NK-92 treated with Interleukin-12 subunit alpha and Interleukin-12 subunit beta, amount 100 ng/mL, for 24 hours (cell line): ENCODE results near the gene HGD.
"Not testable (repeated sequence)": the region's sequence is repeated elsewhere in the genome, so short reads cannot be mapped to it uniquely, and the experiment has no call there.

Experiments
- DNase-seq: peaks from one replicate; lab custom pipeline; 2025; lab: John Stamatoyannopoulos, UW

Gene HGD

DNA sequence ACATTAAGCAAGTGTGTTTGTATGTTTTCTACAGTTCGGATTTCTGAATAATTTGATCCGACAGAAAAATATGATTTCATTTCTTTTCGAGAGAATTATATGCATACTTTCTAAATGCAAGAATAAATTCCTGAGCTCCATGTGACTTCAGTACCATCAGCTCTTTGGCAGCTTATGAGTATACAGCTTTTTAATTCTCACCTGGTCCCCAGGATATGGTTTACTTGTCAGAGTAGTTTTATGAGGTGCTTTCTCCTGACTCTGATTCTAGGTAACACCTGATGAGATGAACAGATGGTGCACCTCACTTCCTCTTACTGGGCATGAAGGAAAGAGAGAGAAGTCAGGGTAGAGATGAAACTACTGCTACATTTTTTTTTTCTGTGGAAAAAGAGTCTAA is 3.1 kb downstream of the HGD start:
- no peak for DNase-seq

DNA sequence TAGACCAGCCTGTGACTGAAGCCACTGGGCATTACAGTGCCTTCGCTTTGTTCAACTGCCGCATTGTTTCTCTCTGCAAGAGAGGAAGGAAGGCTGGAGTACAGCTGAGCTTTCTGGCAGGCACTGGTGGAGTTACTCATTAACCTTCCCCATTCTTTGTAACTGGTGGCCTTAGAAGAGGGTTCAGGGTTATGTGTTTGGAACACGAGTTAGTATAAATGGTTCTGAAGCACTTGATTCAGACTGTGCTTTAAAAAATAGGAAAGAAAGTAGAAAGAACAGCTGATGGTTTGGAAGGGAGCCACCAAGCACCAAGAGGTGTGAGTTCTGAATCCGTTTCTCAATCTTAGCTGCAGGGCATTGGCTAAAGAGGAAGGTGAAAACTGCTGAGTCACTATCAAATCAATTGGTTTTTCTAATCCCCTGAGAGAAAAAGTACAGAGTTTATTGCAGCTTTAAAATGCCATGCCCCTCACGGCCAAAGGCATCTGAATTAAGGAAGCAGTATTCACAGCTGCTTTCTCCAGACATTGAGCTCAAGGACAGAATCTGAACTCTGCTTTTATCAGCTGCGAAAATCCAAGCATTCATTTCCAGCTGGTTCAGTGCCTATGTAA is 3.6 kb downstream of the HGD start:
- no peak for DNase-seq

DNA sequence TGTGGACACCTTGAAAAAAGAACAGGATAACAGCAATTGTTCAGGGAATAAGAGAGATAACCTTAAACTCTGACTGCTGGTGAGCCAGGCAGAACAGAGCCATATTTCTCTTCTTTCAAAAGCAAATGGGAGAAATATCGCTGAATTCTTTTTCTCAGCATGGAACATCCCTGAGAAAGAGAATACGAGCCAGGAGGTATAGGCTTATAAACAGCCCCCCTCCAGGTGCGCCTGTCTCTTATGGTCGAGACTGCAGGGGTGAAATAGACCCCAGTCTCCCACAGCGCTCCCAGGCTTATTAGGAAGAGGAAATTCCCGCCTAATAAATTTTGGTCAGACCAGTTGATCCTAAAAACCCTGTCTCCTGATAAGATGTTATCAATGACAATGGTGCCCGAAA is 4.8 kb downstream of the HGD start:
- DNase-seq, result not testable (repeated sequence)

DNA sequence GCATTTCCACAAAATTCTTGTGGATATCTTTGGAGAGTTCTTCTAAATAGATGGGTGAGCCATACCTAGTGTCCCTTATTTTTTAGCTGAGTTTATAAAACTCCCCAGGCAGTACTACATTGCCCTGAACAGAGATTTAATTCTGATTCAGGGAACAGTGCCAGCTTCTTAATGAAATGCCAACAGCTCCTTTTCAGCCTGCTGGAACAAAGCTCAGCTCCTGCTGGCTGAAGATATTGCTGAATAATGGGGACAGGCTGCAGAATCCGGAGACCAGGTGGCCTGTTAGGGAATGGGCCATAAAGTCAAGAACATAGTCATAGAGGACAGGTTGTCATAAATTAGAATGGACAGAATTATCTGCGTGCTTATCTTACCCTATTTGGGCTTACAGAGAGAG is 8.9 kb downstream of the HGD start:
- no peak for DNase-seq

DNA sequence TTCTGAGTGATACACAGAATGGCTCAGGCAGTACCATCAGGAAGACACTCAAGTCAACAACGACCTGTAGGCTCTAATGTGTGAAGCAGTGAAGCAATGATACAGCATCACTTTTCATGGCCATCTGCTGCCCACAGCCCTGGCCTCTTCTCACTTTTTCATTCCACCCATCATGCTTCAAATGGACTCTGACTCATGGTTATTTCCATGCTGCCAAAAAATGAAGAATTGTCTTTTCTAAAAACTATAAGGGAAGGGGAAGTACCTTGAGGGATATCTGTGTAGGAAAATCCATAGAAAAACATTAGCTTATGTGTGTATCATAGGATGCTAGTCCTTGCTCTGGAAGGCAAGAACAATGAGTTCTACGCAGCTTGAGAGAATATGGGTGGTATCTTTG is 11.5 kb downstream of the HGD start:
- no peak for DNase-seq

DNA sequence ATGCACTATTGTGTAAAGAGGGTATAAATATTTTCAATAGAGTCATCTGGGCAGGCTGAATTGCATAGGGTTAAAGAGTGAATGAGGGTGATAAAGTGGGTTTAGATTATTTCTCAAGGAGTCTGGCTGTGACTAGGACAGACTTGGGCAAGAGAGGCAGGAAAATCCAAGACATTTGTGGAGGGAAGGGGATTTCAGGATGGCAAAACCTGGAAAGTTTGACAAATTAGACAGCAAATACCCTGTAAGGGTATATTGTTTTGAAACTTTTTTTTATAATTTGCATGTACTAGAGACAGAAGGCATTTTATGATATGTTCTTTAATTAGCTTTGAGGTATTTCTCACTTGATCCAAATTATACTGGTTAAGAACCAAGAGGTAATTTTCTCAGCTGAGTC is 17.1 kb downstream of the HGD start:
- DNase-seq, result no peak

DNA sequence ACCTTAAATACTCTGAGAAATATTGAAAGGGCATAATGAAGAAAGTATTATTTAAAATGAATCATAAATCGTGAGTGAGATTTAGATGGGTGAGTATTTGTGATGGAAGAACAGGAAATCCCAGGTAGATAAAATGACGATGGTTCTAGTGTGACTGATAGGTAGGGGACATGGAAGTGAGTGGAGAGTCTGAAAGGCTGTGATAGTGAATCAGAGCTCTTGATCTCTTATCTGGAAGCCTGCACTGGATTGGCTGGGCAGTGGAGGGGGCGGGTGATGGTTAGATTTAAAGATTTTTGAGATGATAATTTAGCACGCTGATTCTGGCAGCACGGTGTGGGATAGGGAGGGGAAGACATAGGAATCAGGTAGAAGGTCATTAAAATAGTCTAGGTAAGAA is 20.1 kb downstream of the HGD start:
- DNase-seq, result no peak

DNA sequence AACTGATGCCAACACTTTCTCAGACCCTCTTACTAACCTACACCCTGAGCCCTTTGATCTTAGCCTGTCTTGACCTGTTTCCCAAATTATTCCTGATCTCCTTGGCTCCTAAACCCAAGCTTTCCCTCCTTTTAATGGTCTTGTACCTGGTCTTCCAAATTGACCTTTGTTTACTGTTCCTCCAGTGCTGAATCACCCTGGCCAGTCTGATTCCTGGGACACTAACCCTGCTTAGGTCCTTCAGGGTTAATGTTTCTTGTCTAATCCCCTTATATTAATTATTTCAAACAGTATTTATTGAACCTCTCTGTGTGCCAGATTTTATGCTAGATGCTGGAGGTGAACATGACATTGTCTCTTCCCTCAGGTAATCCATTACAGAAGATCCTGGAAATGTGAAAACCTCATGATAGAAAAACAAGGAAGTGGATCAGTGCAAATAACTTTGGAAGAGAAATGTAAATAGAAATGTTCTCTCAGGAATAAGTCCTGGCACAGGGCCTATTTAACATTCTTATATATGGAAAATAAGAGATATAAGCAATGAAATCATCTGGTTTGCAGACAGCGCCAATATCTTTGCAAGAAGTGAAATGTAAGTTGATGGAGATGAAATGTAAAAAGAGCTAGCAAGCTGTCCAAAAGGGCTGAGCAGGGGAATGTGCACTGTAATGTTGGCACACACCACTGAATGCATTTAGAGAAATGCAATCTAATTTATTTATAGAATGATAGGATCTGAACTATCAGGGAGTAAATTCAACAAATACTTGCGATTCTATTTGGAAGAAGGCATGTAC is 20.7 kb downstream of the HGD start:
- no peak for DNase-seq

DNA sequence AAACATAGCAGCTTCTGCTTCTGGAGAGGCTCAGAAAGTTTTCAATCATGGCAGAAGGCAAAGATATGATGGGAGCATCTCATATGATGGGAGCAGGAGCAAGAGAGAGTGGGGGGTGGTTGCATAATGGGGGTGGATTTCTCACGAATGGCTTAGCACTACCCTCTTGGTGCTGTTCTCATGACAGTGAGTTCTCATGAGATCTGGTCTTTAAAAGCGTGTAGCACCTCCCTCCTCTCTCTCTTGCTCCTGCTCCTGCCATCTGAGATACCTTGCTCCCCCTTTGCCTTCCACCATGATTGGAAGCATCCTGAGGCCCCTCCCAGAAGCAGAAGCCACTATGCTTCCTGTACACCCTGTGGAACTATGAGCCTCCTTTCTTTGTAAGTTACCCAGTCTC is 22.2 kb downstream of the HGD start:
- DNase-seq, result no peak

DNA sequence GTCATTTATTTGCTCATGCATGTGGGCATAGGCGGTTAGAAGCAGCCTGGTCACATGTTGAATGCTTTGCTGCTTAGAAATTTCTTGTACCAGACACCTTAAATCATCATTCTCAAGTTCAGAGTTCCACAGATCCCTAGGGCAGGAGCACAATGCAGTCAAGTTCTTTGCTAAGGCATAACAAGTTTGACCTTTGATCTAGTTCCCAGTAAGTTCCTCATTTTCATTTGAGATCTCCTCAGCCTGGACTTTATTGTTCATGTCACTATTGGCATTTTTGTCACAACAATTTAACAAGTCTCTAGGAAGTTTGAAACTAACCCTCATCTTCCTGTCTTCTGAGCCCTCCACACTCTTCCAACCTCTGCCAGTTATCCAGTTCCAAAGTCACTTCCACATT is 22.8 kb downstream of the HGD start:
- no peak for DNase-seq

DNA sequence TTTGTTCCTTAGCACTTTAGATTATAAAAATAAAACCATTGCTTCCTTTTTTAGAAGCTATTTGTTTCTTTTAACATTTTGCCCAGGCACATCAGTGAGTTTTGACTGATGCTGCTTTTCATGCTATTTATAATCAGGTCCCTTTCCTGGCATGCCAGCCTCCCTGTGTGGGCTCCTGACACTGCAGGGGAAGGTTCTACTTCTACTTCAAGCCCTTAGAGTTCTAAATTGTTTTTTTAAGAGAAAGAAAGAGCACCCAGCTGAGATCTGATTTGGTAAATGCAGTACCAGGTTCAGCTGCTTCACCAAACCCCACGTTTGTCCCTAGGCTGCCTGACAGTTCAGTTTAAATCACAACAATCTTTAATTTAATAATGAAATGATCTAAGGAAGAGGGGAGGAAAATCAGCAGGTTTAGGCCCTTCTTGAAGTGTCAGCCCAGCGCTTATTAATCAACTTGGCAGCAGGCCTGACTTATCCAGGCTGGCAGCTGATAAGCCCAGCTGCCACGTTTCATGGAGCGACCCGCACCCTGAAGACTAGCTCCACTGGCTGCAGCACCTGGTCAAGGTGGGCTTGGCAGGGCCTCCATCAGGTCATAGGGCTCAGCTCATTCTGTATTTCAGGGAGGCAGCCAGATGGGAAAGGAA is 29.0 kb downstream of the HGD start:
- DNase-seq, result no peak

DNA sequence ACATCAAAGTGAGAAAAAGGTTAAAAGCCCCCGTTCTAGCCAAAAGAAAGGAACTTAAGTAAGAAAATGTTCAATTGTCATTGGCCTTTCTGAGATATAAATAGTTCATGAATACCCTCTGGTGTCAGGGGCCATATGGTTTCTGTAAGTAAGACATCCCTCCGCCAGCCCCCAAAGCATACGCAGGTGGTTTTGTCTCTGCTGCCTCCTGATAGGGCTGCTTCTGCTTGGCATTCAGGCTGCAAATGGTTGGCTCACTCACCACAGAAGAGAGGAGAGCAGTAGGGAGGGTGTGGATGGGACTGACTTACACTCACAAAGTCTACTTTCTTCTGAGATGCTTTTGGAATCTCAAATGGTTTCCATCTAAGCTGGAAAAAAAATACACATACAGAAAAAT is 29.8 kb downstream of the HGD start:
- DNase-seq, result no peak

DNA sequence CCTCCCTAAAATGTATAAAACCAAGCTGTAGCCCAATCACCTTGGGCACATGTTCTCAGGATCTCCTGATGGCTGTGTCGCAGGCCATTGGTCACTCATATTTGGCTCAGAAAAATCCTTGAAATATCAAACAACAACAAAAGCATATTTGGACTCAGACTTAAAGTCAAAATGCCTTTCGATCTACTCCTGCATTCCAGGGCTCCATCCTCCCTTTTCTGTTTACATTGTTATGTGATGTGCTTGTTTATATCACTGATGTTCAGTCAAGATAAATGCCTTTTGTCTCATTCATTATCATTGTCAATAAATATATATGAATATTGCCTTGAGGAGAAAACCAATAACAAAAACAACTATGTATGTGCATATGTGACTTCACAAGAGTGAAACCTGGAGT is 31.7 kb downstream of the HGD start:
- no peak for DNase-seq

DNA sequence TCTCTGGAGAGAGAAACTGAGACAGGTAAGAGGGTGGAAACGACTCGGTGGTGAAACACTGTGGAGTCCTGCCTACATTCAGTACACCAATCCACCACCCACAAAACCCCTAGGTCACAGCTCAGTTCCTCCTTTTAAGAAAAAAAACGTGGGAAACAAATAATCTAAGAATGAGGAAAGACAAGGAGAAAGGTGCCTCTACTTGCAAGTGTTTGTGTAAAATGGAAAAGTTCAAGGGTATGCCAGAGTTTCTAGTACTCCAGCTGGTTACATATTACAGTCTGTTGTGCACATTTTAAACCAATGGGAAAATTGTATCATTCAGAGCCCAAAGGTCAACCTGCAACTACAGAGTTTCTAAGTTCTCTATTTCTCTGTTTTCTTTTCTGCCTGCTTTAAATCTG is 32.2 kb downstream of the HGD start:
- DNase-seq, result no peak

DNA sequence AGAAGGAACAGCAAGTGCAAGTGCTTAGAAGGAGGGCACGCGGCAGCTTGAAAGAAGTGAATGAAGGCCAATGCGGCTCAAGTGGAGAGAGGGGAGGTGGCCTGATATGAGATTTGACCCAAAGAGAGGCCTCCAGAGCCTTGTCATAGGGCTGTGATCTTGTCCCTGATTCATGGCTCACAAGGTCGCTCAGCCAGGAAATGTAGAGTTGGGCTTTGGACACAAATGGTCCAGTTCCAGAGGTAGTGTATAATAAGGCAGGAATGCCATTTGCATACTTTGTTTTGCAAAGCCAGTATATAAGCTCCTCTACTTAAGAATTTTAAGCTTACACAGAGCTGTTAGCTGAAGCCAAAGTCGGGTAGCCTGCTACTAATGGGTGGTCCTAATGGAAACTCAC is 33.7 kb downstream of the HGD start:
- DNase-seq, result no peak

DNA sequence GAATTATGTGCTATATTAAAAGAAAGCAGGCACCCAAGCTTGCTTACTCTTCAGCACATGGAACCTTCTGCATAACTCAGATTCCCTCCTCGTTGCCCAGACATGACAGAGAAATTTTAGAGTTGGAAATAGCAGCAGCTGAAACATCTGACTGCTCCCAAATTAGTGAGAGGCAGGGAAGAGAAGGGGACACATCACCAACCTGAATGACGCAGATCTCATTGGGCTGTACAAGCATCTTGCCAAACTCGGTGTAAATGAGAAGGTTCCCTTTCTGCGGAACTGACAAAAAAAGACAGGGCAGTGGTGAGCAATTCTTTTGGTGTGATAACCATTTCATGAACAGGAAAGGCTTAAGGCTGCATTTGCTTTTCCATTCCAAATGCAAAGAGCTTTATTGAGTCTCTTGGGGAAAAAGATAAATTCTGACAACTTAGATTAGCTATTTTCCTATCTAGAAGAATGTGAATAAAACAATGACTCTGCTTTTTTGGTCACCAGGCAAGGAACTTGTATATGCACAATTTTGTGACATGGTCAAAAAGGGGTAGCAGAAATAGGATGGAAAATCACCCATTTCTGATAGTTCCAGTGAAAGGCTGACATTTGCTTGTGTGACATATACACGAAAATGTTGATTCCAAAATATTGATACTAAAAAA is 35.1 kb downstream of the HGD start:
- no peak for DNase-seq

DNA sequence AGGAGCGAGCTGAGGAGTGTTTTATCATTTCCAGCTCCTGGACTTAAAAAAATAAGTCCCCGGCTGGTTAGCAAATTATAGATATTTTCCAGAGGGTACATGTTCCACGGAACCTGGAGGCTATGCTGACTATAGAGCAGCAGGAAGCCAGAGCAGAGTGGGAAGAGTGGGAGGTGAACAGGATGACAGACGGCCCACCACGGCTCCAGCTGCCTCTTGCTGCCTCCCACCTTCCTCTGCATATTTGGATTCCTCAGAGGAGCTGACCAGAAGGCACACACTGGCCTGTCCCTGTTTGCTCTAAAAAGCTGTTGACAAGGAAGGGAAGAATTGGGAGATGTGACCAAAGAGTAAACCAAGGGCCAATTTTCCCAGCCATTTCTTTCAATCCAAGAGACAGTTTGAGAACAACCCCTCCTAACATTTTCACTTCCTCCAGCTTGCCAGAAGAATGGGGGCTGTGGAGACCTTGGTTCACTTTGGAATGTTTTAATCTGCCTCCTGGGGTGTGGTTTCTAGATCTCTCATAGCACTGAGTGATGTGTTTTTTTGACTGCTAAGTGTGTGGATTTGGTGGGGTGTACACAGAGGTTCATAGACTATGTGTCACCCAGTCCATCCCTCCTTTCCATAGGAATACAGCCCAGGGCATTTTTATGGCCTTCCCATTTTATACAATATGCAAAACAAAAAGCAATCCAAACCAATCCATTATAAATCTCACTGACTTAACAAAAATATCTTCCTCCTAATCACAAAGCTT is 36.8 kb downstream of the HGD start:
- DNase-seq, result no peak

DNA sequence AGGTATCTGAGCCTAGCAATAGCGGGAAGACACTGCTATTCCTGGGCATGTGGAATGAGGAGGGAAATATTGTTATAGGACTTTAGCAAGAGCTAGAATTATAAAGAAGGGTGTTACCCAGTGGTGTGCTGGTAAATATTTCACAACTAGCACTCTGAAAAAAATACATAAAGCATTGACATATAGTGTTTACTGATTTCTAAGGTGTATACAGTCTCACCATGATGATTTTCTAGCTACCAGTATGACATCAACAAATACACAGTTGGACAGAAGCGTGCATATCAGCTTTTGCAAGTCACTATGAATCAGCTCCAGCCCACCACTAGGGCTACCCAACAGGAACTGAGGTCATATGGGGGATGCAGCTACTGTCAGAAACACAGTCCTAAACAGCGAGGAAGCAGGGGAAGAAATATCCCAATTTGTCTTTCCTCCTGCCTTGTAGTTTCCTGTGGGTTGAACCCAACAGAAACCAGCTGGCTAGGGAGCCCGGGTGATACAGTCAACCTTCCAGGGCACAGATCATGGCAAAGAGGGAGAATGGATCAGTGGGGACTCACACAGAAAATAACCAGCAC is 39.6 kb downstream of the HGD start:
- peak; percentile 3 for DNase-seq

DNA sequence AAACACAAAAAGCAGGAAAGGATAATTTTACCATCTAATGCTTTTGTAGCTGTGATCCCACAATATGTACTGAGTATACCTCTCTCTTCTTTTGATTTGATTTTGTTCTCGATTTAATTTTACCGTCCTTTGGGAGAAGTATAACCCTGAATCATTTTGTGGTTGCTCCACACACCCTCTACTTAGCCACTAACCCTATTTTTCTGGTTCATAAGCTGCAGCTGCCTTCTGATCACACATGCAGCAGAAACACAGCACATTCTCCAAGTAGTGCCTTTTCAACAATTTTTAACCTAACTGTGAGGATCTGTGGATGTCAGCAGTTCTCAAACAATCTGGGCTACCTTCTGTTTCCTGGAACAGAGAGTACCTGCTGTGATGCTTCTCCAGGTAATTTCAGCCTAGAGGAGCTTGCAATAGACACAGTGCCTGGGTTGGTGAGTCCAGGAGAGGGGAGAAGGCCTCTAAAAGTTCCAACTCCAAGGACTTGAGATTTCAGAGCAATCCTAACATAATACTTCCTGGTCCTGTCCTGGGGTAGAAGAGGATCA is 40.3 kb downstream of the HGD start:
- DNase-seq, result no peak

DNA sequence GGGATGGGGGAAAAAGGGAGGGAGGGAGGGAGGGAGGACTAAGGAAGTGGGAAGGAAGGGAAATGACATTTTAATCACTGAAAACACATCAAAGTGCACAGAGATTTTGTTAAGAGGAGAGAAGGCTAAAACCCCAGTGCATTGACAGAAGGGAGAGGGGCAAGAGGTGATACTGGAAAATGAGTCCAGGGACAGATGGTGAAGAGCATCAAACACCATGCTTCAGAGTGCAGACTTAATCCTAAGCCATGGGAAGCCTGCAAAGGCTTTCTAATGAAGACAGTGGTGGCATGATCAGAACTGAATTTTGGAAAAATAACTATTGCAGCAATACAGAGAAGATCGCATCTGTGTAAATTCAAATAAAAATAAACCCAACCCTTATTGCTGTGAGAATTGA is 41.8 kb downstream of the HGD start:
- no peak for DNase-seq

DNA sequence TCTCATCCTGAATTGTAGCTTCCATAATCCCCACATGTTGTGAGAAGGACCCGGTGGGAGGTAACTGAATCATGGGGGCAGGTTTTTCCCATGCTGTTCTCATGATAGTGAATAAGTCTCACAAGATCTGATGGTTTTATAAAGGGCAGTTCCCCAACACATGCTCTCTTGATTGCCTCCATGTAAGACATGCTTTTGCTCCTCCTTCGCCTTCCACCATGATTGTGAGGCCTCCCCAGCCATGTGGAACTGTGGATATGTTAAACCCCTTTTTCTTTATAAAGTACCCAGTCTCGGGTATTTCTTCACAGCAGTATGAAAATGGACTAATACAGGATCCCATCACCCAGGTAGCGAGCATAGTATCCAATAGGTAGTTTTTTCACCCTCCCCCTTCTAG is 43.2 kb downstream of the HGD start:
- not testable (repeated sequence) for DNase-seq
